ENCODE measurements around the gene SQOR. TPM values are rescaled to one million over a fixed set of nuclear protein-coding genes. Genes with fewer than 3 reads are reported as not detected.

Gene SQOR
- total RNA-seq = 125 TPM

- ATAC-seq = peak; percentile 83
Measured at GRCh38 chr15:45634432-45635190, at the start of gene SQOR. Gene SQOR, plus strand, starts transcription at chr15:45635029. Its CDS starts 23,895 bp downstream, at chr15:45658924.

DNA sequence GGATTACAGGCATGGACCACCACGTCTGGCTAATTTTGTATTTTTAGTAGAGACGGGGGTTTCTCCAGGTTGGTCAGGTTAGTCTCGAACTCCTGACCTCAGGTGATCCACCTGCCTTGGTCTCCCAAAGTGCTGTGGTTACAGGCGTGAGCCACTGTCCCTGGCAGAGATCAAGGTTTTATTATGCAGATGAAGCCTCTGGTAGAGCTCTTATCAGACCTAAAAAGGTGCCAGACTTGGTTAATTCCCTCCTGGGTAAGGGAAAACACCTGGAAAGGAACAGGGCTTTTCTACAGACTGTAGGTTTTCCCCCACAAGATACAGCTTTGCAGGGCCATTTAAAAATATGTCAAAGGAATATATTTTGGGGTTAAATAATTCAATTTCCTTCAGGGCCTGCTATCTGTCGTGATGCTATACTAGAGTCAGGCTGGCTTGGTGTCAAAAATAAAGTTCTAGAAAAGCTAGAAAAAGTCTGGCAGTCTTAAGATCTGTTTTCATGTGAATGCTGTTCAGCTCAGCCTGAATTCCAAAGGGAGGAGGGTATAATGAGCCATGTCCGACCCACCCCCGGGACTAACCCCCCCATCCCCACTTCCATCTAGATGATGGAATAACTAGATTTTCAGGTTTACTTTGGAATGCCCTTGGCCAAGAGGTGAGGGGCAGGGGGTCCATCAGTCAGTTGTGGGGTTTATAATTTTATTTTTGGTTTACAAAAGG, 49.6 kb upstream of the SQOR start:
- no peak for ATAC-seq

DNA sequence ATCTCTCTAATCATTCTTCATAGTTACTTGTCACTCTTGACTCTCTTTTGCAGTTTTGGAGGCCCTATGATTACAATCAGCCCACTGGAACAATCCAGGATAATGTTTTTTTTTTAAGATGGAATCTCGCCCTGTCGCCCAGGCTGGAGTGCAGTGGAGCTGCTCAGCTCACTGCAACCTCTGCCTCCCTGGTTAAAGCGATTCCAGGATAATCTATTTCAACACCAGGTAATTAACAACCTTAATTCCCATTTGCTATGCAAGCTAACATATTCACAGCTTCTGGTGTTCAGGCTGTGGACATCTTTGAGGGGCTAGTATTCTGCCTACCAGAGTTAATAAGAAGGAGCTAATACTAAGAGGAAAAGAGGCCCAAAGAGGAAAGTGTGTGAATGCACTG, 48.7 kb upstream of the SQOR start:
- no peak for ATAC-seq

- no peak for ATAC-seq
Measured at GRCh38 chr15:45586601-45587094, 48.2 kb upstream of the SQOR start.

- peak; percentile 89 for ATAC-seq
Measured at GRCh38 chr15:45587095-45587862, 47.5 kb upstream of the SQOR start, which contains the start of gene BLOC1S6. Gene BLOC1S6, plus strand, starts transcription at chr15:45587379. Its CDS starts 65 bp downstream, at chr15:45587444.

DNA sequence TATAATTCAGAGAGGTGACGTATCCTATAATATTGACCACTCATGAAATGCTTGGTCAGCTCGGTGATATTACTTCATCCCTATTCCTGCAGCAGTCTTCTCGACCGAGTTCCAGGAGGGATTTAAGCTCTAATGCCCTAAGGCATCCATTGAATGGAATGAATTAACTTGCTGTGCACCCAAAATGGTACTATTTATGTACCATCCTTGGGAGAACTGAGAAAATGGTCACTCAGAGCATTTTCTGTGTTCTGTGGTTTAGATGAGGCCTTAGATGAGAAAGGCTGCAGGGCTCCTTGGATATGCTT, 47.0 kb upstream of the SQOR start:
- ATAC-seq = no peak

GRCh38 chr15:45588219-45588875, 46.5 kb upstream of the SQOR start:
- ATAC-seq = no peak

DNA sequence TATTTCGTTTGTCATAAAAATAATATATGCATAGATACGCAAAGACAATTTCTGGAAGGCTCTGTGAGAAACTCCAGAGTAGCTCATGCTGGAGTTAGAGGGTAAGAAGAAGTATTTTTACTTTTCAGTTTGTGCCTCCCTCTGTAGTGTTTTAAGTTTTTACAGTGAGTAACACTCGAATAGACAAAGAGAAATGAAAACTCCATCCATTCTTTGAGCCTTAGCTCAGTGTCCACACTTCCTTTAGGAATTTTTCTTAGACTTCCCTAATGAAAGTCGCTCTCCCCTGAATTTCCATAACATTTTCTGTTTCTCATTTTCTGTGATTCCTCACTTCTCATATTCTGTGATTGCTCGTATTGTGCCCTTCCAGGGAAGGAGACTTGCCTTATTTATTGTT, 45.6 kb upstream of the SQOR start:
- no peak for ATAC-seq

- no peak for ATAC-seq
Measured at GRCh38 chr15:45594319-45594718, 40.5 kb upstream of the SQOR start.

DNA sequence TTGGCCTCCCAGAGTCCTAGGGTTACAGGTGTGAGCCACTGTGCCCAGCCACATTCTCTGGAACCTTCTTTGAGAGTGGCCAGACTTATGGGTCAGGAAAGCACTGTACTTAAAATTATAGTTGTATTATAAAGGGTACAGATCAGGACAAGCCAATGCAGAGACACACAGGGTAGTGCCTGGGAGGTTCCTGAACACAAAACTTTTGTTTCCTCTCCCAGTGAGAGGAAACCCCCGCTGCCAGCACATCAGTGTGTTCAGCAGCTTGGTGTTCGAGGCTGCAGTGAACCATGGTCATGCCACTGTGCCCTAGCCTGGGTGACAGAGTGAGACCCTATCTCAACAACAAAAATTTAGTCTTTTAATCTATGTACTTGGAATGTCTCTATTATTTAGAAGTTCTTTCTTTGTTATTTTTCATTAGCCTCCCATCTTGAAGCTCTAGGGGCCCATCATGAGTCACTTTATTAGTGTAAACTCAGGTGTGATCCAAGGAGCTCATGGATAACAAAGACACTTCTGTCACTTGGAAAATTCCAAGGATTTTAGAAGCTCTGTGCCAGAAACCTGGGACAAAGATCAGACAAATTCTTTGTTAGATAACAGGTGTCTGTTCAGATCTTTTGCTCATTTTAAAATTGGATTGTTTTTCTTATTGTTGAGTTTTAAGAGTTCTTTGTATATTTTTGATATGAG, 39.8 kb upstream of the SQOR start:
- ATAC-seq = no peak

DNA sequence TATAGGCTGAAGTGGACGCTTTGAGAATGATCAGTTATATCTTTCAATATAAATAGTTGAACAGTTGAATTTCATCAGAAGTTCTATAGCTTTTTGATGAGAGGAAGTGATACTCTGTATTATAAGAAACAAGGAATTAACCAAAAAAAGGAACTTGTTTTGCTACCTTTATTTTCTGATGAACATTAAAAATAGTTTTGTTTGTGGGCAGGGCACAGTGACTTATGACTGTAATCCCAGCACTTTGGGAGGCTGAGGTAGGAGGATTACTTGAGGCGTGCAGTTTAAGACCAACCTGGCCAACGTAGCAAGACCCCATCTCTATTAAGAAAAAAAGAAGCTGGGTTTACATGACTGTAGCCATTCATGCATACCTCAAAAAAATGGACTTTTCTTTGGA, 30.9 kb upstream of the SQOR start:
- ATAC-seq = no peak

- ATAC-seq = no peak
Measured at GRCh38 chr15:45604326-45604725, 30.5 kb upstream of the SQOR start.

GRCh38 chr15:45606413-45606812, 28.4 kb upstream of the SQOR start:
- no peak for ATAC-seq

DNA sequence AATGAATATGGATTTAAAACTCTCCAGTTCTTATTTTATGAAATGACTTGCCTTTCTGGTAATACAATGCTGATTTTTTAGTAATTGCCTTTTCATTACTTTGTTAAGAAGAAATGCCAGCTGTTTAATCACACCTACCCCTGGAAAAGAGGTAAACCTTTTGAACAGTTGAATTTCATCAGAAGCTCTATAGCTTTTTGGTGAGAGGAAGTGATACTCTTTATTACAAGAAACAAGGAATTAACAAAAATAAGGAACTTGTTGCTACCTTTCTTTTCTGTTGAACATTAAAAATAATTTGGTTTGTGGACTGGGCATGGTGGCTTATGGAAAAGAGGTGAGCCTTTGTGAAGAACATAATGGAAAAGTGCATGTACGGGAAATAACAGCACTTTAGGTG, 28.0 kb upstream of the SQOR start:
- ATAC-seq = no peak

- ATAC-seq = no peak
Measured at GRCh38 chr15:45611305-45611704, 23.5 kb upstream of the SQOR start.

GRCh38 chr15:45612790-45613415, 21.9 kb upstream of the SQOR start:
- ATAC-seq = no peak

GRCh38 chr15:45616901-45617323, 17.9 kb upstream of the SQOR start:
- peak; percentile 93 for ATAC-seq

DNA sequence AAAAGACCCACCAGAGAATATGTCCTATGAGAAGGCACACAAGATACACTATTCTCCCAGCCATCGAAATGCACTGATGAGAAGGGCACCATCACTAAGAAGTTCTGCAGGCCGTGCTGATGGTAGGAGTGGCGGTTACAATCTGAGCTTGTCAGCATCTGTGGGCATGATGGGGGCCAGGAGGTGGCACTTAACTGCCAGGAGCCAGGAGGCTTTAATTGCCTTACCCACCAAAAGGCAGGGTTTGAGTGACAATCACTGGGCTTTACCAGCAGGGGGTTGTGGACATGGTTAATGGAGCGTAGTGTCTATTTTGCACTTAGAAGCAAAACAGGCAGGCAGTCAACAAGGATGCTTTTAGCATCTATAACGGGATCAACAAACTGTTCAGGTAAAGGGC, 16.0 kb upstream of the SQOR start:
- ATAC-seq = no peak

- ATAC-seq = no peak
Measured at GRCh38 chr15:45628136-45628535, 6.7 kb upstream of the SQOR start.

DNA sequence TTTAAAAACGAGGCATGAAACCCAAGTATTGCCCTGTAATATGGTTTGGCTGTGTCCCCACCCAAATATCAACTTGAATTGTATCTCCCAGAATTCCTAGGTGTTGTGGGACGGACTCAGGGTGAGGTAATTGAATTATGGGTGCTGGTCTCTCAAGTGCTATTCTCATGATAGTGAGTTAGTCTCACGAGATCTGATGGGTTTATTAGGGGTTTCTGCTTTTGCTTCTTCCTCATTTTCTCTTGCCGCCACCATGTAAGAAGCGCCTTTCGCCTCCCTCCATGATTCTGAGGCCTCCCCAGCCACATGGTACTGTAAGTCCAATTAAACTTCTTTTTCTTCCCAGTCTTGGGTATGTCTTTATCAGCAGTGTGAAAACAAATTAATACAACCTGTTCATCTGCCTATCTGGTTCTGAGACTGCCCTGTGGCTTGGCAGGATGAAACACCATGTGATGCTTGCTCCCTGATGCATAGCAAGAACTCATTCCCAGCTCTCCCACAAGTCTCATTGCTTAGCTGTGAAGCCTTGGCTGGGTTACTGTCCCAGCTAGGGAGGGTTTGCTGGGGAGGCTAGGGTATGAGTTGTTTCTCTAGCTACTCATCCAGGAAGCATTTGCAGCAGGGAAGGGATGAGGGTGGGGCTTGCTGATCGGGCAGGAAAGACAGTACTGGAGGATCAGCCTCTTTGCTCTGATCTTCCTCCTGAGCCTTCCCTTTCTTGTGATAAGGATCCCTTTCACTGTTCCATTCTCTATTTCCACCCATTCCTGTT, 3.7 kb upstream of the SQOR start:
- ATAC-seq = peak; percentile 75

GRCh38 chr15:45631776-45632175, 3.1 kb upstream of the SQOR start:
- peak; percentile 15 for ATAC-seq
